Measurements from ENCODE around the gene SNAPC4.

- TF ChIP-seq CTCF (conservative IDR thresholded peaks at IDR 0.05; ENCODE audit: low read depth, low read length) = no peak
- TF ChIP-seq EZH2 (IDR thresholded peaks at IDR 0.05; ENCODE audit: borderline replicate concordance, low read depth, low read length, poor library complexity, severe bottlenecking) = no peak
Observed at GRCh38 chr9:136358016-136358415, 42.0 kb downstream of the SNAPC4 start.

Measured in A673 (cell line).